NCI-H1105 (cell line): ENCODE measurements around the gene LPP.
"Not testable (repeated sequence)": the region's sequence is repeated elsewhere in the genome, so short reads cannot be mapped to it uniquely, and the experiment has no call there.

ENCODE experiments used
- DNase-seq: peaks from one replicate; lab custom pipeline; 2025; lab: John Stamatoyannopoulos, UW

The LPP gene

DNA sequence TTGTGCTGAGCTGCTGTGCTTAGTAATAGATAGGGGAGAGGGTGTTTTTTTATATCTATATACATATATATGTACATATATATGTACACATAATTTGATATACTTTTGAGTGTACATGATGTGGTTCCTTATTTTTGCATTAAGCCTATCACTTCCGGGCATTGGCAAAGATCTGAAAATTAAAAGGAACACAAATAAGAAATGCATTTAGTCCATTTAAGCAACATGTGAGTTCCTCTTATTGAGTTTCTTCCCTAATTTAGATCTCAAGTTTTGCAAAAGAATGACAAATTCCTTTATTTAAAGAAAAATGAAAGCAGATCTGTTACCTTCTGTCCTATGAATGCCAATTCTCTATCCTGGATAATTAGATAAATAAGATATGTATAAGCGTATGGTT, 435.1 kb downstream of the LPP start:
- no peak for DNase-seq

DNA sequence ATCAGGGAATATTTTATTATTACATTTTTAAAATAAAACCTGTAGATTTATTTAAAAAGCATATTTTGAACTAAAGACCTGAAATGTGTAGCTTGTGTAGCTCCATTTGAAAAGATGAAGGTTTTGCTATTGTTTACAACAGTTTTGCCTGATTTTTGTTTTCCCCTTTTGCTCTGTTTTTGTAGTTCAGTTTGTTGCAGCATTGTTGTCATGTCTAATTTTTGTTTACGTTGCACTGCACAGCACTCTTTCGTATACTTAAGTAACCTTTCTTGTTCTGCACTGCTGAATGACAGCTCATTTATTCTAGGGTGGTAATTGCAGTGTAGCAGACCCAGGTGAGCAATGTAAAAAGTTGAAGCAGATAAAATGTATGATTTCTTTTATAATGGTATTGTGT, 435.8 kb downstream of the LPP start:
- DNase-seq, result no peak

DNA sequence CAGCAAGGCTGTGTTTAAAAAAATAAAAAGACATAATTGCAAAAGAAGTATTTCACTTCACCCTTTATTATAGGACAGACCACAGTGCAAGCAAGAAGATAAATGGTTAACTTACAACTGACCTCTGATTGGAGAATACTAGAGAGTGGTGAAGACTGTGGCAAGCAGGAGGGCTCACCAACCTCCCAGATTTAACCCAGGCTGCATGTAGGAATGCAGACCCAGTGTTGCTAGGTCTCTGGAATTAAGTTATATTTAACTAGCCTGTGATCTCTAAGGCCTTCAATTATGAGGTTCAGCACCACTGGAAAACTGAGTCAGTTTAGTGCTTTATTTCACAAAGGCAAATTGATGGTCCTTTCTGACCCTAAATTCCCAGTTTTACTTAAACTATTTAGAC, 436.6 kb downstream of the LPP start:
- no peak for DNase-seq

DNA sequence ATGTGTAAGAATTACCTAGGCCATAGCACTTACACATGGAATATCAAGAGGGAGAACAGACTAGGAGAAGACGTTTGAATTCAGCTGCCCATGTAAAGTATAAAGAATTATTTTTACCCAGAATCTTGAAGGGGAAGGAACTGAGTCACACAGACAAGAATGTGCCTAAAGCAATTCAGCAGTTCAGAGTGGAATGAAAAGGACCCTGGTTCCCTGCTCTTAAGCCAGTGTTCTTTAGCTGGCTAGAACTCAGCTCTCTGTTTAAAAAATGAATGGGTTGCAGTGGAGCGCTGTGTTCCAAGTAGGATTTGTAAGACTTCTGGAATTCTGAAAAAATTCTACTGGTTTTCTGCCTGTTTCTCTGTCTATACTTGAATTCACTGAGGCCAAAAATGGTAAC, 440.2 kb downstream of the LPP start:
- DNase-seq, result no peak

DNA sequence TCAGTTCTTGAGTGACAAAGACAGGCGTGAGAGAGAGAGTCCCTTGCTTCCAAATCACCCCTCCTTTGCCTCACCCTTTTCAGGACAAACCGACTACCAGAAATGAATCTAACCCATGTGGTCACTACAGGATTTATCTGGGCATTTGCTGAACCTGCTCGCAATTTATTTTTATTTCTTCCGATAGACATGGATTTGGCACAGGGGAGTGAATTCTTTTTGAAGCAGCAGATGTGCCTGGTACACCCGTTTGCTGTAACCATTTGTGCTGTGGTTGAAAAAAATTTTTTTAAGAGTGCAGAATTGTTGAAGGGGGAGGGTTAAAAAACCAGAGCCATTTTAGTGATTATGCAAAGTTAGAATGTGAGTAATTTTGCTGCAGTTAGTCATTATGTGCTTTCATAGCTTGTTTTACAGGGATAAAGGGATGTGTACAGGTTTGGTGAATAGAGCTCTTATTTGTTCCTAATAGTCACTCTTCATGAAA, 442.0 kb downstream of the LPP start:
- no peak for DNase-seq

DNA sequence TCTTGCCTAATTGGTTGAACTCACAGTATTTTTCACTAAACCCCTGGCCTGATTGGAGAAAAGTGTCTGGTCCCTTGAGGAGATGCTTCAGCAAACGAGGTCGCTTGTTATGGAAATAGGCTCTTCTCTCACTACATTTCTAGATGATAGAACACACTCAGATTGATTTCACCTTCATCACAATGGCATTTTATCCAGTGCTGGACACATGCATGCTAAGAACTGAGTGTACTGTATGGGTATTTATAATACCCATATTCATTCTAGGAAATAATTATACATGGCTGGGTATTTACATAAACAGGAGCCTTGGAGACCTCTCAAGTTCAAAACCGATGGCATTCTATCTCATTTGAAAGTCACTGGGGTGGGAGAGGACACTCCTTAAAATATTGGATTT, 444.9 kb downstream of the LPP start:
- no peak for DNase-seq

DNA sequence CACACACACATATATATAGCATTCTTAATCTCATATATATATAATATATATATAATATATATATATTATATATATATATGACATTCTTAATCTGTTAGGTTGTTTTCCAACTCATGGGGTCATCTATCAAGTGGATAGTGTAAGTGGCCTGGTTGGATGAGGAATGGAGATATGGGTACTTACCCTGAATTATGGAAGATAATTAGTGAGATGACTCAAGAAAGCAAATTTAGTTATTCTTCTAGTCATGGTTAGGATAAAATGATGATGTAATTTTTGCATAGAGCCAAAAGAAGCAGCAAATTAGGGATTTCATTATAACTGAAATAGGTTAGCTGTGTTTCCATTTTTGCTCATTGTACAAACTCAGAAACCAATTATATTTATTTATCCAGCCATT, 448.2 kb downstream of the LPP start:
- no peak for DNase-seq

DNA sequence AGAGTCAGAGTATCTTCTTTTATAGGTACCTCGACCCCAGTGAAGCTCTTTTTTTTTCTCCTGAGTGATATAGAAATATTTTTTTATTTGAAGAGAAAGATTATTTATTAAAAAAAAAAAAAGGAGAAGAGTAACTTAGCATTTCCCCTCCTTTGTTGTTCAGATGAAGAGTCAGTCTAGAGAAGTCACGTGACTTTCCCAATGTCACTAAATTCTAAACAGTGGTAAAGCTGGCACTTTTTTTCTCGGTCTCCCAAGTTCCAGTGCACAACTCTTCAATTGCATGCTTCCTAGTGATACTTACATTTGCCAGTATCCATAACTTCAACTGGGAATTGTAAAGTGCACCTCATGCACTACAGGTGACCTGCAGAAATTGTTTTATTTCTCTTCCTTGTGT, 448.7 kb downstream of the LPP start:
- no peak for DNase-seq

DNA sequence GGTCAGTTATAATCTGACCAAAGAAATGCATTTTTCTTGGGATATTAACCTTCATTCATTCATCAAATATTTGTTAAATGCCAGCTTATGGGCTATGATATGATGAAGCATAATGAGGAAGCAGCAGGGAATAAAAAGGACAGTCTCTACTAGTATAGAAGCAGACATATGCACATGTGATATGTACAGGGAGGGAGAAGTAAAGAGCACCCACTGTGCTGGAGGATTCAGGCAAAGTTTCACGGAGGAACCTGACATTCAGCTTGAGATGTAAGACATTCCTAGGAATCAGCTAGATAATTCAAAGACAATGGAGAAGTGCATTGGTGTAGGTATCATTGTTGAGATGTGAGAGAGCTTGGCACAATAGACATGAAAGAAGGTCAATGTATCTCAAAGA, 450.7 kb downstream of the LPP start:
- DNase-seq, result no peak

DNA sequence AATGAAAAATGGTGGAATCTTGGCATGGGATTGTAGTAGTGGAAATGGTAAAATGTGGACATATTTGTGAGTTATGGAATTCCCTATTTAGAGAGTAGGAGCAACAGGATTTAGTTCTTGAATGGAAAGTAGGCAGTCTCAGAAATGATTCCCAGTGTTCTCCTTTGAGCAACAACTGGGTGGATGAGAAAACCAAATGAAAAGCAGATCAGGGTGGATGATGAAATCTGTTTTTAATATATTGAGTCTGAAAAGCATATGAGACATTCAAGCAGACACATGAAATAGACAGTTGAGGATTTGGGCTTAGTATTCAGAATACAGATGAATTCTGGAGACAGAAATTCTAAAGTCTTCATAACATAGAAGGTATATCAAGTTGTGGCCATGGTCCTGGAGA, 451.3 kb downstream of the LPP start:
- DNase-seq, result no peak

DNA sequence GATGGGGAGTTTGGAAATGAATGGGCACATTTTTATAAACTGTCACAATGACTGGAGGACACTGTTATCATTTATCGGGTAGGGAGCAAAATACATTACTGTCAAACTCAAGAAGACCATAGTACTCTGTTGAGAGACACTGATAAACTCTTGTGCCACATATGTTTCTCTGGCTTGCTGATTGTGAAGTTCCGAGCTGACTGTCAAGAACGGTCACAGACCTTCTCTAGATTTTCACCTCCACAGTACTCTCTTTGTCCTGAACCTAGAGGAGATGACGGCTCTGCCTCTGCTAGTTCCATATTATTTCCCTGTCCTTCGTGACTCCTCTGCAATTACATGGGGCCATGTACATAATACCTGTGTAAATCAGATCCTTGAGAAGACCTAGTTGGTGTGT, 451.9 kb downstream of the LPP start:
- no peak for DNase-seq

DNA sequence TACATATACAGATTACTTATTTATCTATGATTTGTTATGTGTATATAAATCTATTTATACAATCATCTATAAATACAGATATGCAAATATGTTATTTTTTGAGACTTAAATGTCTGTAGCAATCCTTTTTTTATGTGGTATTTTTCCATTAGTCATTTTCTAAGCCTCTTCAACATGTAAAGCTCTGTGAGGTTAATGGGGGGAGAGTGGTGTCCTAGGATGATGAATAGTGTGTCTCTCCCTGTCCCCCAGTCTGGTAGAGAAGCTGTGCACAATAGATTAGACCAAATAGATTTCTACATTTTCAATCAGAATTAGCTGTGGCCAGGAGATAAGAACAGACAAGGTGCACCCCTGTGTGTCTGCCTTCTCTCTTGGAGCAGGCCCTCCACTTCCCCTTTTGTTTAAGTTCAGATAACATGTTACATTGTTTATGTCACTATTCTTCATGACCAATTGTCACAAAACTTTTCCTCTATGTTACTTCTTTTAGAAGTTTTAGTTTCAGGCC, 453.9 kb downstream of the LPP start:
- no peak for DNase-seq

DNA sequence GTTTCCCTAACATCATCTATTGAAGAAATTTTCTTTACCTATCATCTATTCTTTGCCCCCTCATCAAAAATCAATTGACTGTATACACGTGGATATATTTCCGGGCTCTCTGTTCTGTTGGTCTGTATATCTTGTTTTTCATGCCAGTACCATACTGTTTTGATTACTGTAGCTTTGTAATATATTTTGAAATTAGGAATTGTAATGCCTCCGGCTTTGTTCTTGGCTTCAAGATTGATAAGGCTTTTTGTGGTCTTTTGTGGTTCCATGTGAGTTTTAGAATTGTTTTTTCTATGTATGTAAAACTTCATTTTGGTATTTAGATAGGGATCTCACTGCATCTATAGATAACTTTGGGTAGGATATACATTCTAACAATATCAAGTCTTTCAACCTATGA, 454.4 kb downstream of the LPP start:
- no peak for DNase-seq

DNA sequence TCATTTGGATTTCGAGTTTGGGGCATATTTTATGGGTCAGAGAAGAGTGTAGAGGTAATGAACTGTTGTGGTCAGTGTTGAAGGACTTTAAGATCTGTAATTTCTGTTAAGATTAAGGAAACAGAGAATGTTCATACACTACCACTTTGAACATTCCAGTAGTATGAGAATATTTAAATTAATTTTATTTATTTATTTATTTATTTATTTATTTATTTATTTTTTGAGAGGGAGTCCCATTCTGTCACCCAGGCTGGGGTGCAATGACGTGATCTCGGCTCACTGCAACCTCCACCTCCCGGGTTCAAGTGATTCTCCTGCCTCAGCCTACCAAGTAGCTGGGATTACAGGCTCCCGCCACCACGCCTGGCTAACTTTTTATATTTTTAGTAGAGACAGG, 459.8 kb downstream of the LPP start:
- not testable (repeated sequence) for DNase-seq

DNA sequence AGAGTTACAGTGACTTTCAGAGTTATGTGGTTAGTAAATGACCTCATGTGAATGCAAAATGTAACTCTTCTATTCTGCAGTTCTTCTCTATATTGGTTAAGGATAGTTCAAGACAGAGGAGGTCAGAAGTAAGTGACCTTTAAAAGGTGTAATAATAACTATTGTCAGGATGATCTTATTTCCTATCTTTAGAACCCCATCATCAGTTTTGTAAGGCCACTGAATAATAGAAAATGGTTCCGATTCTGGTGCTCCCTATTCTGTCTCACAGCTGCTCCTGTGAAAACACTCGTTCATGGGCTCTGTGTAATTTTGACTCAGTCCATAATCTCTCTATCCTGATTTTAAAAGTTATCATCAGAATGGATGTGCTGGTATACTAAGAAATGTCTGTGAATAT, 463.3 kb downstream of the LPP start:
- DNase-seq, result no peak

DNA sequence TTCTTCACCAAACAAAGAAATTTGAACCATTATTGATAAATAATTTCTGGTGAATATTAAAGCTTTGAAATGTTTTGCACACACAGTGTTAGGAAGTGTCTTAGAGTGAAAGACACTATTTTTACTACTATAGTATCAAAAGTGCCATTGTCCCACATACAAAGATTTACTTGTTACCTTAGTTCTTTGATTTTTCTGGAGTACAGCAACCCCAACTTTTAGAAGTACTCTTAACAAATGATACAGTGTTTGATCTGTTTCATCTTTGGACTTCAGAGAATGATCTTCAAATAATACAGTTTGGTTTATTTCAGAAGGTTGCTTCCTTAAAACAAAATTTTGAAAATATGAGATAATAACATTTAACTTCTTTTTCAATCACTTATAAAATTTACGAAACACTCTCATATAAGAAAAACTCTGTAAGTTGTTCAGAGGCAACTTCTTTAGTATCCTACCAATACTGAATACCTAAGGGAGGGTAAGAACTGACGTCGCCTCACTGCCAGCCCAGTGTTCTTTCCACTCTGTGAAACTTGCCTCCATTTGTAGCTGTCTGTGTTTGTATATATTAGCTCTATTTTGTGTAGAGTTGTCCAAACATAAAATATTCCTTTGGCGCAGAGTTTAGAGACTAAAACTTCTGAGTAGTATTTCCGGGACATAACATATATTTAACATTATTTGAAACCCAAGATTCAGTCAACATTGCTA, 464.2 kb downstream of the LPP start:
- no peak for DNase-seq

DNA sequence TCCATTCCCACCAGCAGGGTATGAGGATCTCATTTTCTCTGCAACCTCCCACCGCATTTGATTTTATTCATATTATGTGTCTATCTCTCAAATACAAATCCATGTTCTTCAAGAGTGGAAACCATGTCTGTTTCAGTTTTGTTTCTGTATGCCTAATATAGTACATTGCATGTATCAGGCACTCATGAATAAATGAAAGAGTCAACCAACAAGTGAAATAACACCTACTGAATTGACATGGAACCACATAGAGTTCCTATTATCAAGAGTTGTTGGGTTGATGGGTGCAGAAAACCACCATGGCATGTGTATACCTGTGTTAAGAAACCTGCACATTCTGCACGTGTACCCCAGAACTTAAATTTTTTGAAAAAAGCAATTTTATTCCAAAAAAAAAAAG, 466.8 kb downstream of the LPP start:
- no peak for DNase-seq

DNA sequence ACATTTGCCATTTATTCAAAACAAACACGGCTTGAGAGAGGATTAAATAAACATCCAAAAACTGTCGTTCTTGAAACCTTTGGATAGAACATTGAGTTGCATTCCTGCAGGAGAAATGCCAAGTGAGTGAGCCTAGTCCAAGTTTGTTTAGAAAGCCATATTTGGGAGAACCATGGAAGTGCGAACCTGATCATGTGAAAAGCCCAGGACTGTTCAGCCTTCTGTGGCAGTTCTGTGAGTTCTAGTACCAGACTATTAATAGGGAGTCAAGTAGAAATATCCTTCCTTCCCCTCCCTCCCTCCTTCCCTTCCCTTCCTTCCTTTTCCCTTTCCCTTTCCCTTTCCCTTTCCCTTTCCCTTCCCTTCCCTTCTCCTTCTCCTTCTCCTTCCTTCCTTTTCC, 470.4 kb downstream of the LPP start:
- DNase-seq, result no peak

DNA sequence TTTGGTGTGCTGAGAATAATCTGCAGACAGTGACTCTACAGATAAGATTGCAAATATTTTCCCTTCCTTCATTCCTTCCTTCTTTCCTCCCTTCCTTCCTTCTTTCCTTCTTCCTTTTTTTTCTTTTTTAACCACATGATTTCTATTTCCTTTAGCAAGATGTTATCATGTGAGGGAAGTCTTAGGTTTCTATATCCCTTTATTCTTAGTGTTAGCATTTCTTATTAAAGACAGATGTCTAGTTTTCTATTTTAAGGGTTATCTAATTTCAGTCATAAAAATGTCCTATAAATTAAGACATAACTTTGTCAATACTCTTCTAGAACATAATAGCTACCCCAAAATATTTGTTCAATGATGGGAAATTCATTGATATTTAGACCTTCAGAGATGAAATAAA, 470.9 kb downstream of the LPP start:
- DNase-seq, result no peak

DNA sequence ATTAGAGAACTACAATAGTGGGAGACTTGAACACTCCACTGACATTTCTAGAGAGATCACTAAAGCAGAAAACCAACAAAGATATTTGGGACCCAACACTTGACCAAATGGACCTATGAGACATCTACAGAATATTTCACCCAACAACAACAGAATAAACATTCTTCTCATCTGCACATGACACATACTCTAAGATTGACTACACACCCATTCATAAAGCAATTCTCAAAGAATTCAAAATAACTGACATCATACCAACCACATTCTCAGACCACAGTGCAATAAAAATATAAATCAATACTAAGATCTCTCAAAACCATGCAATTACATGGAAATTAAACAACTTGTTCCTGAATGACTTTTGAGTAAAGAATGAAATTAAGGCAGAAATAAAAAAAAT, 473.7 kb downstream of the LPP start:
- DNase-seq, result no peak

DNA sequence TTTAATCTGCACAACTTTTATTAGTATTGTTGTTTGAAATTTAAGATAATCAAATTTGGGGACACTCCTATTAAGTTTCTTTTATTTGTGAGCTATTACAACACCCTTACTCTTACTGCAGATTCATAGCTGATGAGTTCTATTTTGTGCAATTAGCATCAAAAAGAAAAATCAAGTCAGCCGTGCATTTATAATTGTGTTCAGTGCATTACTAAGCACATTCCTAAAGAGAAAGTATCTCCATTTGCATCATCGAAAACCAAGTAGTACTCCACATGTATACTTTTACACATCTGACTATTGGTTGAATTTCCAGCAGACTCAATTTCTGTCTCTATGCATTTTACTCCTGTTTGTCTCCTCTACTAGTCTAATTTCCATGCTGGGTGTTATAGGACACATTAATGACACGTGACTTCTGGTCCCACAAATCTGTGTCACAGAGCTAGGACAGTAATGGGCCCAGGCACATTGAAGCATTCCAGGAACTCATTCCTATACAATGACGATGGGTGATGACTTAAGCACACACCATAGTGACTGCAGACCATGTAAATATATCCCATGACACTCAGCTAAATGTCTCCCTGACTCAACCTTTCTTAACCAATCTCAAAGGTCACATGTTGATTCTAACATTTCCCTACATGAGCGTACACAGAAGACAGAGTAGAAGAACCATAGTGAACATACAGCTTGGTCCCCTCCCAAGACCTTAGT, 477.5 kb downstream of the LPP start:
- no peak for DNase-seq

DNA sequence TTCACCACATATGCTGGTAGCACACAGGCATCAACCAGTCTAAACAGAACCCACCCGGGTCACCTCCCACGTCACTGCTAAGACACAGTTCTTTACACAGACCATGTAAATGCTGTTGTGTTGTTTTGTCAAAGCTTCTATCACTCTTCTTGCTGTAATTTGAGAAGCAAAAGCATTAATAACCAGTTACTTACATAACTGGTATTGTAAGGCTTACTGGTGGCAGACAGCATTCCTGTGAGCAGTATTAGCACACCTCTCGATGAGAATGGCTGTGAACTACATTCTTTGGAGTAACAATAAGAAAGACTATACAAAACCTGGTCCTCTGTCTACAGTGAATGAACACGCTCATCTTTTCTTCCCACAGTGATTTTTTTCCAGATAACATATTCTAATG, 479.2 kb downstream of the LPP start:
- DNase-seq, result no peak

DNA sequence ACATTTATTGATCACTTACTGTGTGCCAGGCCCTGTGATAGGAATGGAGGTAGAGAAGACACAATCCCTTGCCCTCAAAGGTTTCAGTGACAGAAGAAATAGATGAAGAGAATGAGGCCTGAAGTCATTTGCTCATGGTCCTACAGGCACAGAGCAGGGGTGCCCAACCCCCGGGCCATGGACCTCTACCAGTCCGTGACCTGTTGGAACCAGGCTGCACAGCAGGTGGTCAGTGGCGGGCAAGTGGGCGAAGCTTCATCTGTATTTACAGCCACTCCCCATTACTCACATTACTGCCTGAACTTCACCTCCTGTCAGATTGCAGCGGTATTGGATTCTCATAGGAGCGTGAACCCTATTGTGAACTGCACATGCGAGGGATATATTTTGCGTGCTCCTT, 480.3 kb downstream of the LPP start:
- no peak for DNase-seq
